NCI-H345 (cell line): ENCODE results near the gene C1orf74.
A peak's percentile ranks its signal among the peaks of the same experiment; 100 is the strongest.

Experiments used
- DNase-seq: peaks from one replicate; lab custom pipeline; 2025; lab: John Stamatoyannopoulos, UW

C1orf74 gene

DNA sequence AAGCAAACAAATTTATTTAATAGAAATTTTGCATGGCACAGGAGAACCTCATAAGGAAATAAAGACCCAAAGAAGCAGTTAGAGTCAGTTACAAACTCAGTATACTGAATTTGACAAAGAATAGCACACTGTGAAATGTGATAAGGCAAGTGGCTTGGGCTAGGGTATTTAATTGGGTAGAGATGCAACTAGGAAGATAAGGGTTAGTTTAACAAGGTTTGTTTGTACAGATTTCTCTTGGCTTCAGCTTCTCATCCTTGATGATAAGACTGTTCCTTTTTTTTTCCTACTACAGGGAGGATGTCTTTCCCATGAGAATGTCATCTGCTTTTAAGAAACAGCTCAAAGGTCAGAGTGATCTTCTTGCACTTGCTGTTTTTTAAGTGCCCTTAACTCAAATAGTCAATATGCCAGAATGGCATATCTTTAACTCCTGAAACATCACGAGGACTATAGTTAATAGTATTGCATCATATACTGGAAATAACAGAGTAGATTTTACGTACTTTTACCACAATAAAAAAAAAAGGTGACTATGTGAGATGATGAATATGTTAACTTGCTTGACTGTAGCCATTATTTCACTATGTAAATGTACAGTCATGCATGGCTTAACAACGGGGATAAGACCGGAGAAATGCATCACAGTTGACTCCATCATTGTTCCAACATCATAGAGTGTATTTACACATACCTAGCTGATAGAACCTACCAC is 37.8 kb downstream of the C1orf74 start:
- DNase-seq = no peak

DNA sequence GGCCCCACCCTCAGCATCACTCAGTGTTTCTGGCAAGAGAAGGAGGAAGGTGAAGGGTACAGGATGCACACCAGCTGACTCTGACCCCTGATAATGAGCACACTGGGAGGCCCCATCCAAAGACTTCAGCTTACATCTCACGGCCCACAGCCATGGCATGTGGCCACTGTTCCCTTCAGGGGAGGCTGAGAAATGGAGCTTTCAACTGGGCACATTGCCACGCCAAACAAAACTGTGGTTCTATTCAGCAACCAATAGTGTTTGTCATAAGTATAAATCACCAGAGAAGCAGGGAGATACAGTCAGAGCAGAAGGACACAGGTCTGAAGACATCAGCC is 41.2 kb downstream of the C1orf74 start:
- DNase-seq = peak; percentile 19

DNA sequence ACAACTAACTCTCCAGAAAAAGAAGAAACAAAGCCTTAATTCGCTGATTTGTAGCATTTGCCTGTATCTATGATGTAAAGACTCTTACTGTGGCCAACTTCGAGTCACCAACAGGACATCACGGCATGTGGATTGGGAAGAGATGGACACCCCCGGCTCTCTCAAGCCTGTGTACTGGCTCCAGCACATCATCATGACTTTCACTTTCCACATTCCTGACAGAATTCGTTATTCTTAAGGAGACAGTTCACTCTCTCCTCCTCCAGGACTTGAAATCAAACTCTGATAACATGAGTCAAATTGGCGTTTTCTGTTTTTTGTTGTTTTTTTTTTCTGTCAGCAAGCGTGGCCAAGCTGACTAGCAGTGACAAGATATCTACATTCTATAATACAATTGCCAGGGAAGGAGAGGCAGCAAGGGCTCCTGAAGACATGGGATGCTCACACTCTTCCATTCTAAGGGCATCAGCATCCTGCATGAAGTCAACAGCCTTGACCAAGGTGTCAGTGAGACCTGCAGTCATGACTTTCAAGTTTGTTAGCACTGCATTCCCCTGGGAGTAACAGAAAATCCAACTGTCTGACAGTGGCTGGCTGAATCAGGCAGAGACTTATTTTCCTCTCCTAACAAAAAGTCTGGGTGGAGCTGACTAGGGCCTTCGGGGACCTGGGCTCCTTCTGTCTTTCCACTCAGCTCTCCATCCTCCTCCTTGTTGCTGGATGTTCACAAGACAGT is 41.8 kb downstream of the C1orf74 start:
- DNase-seq = no peak

DNA sequence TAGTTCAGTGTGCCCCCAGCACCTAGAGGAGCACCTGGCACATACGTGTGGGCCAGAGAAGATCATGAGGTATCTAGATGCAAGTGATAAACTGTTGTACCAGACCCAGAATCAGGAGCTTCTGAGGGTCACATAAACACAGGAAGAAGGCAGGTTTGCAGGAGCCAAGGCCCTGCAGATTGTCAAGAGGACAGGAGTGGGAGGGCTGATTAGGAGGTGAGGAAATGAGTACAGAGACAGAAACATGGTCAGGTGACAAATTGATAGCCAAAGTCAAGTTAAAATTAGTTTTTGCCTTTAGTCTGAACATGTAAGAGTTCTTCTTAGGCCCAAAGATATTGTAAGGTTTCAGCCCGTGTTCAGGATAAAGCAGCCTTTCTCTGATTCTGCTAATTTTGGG is 42.5 kb downstream of the C1orf74 start:
- DNase-seq = no peak

DNA sequence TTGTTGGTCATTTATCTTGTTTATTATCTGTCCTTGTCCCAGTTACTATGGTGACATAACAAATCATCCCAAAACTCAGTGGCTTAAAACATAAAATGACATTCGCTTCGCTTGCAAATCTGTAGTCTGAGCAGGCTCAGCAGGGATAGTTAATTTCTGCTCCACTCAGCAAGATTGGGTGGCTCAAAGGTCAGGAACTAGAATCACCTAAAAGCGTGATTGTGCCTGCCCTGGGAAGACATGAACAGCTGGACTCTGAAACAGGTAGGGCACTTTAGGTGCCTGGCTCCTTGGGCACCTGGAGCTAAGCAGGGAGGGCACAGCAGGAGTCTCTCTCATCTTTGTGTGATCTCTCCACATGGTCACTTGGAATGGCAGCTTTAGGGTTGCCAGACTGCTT is 43.2 kb downstream of the C1orf74 start:
- no peak for DNase-seq

DNA sequence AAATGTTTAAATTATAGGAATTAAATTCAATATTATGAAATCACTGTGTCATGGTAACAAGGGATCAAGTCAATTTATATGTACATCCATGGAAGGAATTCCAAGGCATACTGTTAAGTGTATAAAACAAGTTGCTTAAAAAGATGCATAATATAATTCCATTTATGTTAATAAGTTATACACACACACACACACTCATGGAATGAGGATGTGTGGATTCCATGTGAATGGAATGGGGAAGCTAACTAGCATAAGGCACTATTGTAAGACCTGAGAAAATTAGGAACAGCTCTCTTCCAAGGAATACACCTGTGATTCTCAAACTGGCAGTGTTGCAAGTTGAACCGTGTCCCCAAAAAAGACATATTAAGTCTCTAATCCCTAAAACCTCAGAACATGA is 46.1 kb downstream of the C1orf74 start:
- no peak for DNase-seq

DNA sequence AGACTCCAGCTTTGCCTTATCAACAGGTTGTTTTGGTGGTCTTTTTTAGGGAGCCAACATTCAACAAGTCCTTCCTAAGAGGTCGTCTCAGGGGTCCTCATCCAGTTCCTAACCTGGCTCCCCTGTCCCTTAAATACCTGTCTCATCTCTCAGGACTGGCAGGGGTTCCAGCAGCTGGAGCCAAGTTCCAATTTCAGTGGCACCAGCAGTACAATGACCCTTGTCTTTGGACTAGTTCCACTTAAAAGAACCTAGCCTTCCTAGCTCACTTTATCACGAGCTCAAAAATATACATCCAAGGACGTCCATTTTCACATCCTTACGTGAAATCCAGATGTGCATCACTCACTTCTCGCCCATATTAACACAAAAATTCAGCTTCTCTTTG is 47.2 kb downstream of the C1orf74 start:
- no peak for DNase-seq

DNA sequence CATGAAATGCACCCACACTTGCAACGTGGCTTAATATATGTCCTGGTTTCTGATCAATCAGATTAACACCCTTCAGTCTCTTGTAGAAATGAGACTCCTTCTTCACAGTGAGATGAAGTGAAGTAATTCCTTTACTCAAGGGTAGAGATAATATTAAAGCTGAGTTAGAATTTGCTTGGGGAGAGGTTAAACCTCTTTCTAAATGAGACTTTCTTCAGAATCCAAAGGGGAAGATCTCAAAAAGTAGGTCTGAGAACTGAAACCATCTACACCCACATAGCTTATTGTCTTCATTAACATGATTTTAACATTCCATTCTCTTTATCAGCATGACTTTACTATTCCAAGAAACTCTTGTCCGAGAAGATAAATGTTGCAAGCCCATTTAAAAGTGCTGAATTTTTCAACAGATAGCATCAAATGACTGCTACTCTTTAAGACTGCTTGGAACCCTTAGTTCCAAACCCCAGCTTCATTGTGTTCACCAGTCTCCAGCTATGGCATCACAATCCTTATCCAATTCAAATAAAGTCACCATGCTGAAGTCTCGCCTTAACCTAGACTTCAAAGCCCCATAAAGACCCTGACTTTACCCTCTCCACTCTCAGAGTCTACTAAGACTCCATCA is 47.8 kb downstream of the C1orf74 start:
- DNase-seq = no peak

DNA sequence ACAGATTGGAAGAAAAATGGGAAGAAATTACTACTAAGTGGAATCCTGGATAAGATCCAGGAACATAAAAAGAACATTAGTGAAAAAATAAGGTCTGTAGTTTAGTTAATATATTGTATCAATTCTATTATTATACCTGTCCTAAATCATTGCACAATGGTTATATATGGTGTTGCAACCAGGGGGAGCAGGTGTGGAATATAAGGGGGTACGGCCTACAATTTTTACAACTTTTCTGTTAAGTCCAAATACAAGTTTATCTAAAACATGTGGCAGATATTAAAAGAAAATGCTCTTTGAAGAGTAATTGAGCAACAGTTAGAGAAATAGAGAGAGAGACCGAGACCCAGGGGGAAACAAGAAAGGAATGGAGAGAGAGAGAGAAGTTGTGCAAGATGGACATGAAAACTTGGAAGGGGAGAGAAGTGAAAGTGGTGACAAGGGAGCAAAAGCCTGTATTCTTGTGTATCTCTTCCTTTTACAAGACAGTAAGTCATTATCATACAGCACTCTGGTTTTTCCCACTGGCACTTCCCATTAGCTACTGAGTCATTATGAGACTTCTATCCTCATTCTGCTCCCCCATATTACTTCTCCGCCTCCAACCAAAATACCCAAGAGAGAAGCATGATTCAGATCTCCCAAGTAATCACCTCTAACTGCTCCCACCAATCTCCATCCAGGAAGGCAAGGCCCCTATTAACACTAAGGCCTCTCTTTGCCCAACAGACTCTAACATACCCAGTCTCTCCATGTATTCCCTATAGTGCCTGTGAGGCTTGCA is 50.8 kb downstream of the C1orf74 start:
- DNase-seq = no peak

DNA sequence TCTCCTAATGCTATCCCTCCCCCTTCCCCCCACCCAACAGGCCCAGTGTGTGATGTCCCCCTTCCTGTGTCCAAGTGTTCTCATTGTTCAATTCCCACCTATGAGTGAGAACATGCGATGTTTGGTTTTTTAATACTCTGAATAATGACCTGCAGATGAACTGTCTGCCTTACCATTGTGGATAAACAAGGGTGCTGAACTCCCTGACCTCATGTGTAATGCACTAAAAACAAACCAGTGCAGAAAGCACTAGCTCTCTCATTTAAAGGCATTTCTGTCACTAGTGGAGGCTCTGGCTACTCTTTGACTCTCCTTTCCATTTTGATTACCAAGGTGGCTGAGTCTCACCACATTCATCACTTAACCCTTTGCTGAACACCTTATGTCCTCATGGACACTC is 51.6 kb downstream of the C1orf74 start:
- no peak for DNase-seq

DNA sequence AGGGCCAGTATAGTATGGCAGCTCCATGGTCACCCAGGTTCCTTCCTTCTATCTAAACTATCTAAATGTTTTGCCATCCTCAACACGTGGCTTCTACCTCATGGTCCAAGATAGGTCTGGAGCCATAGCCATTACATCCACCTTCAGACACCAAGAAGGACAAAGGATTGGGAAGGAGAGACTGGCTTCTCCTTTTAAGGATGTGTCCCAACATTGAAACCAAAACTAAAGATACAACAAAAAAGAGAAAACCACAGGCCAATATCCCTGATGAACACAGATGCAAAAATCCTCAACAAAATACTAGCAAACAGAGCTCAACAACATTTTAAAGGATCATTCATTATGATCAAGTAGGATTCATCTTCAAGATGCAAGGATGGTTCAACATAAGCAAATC is 54.9 kb downstream of the C1orf74 start:
- no peak for DNase-seq
